DMS153 (cell line): Measurements from ENCODE around the gene RNF180.

Experiments
- DNase-seq: peaks from one replicate; lab custom pipeline; 2025; lab: John Stamatoyannopoulos, UW

The RNF180 gene

GRCh38 chr5:64165500-64166200, at the start of gene RNF180:
Gene RNF180 (plus strand): TSS chr5:64165843. CDS start chr5:64200808, 34,965 bp downstream.
- DNase-seq: no peak

GRCh38 chr5:64125521-64125920, 40.1 kb upstream of the RNF180 start:
- no peak for DNase-seq

- no peak for DNase-seq
These were observed 39.4 kb upstream of the RNF180 start for GRCh38 chr5:64126202-64126741.

- no peak for DNase-seq
These were observed 25.6 kb upstream of the RNF180 start for GRCh38 chr5:64140018-64140417.

- DNase-seq: no peak
These were observed 21.0 kb upstream of the RNF180 start for GRCh38 chr5:64144425-64145215.

- no peak for DNase-seq
These were observed 20.3 kb upstream of the RNF180 start for GRCh38 chr5:64145216-64145895.

- DNase-seq: no peak
These were observed 18.3 kb upstream of the RNF180 start for GRCh38 chr5:64147379-64147778.

- no peak for DNase-seq
These were observed 17.7 kb upstream of the RNF180 start for GRCh38 chr5:64147849-64148441.

GRCh38 chr5:64149268-64149667, 16.4 kb upstream of the RNF180 start:
- DNase-seq: no peak

GRCh38 chr5:64149857-64150521, 15.7 kb upstream of the RNF180 start:
- no peak for DNase-seq

GRCh38 chr5:64156261-64156660, 9.4 kb upstream of the RNF180 start:
- no peak for DNase-seq

- DNase-seq: no peak
These were observed 6.8 kb upstream of the RNF180 start for GRCh38 chr5:64158827-64159226.

- no peak for DNase-seq
These were observed 5.4 kb upstream of the RNF180 start for GRCh38 chr5:64160201-64160600.

GRCh38 chr5:64161420-64161819, 4.2 kb upstream of the RNF180 start:
- no peak for DNase-seq

GRCh38 chr5:64163135-64163534, 2.5 kb upstream of the RNF180 start:
- DNase-seq: no peak

GRCh38 chr5:64163746-64164145, 1.9 kb upstream of the RNF180 start:
- no peak for DNase-seq

- DNase-seq: no peak
These were observed 1.5 kb upstream of the RNF180 start for GRCh38 chr5:64164166-64164565.

- DNase-seq: no peak
These were observed 513 bp upstream of the RNF180 start for GRCh38 chr5:64165160-64165499.

GRCh38 chr5:64166201-64166959, 737 bp downstream of the RNF180 start:
- DNase-seq: no peak

- no peak for DNase-seq
These were observed 10.7 kb downstream of the RNF180 start for GRCh38 chr5:64176301-64176700.
